GM15510 (cell line): ENCODE data around the gene IL17F.

Experiments used
- POLR2A ChIP-seq: IDR thresholded peaks from 3 replicates; pipeline ENCODE4 v1.6.1; 2011; ENCODE audit warnings: borderline replicate concordance; ENCODE audit not compliant: insufficient read length; ENCODE audit errors: extremely low read depth

Gene IL17F

GRCh38 chr6:52261229-52261628, 16.9 kb upstream of the IL17F start:
- TF ChIP-seq POLR2A: no peak

- no peak for TF ChIP-seq POLR2A
Measured at GRCh38 chr6:52260634-52261033, 16.3 kb upstream of the IL17F start.

- TF ChIP-seq POLR2A: no peak
Measured at GRCh38 chr6:52255434-52255833, 11.1 kb upstream of the IL17F start.

- TF ChIP-seq POLR2A: no peak
Measured at GRCh38 chr6:52254731-52255378, 10.6 kb upstream of the IL17F start.

GRCh38 chr6:52253494-52253893, 9.2 kb upstream of the IL17F start:
- TF ChIP-seq POLR2A: no peak

GRCh38 chr6:52251113-52251512, 6.8 kb upstream of the IL17F start:
- no peak for TF ChIP-seq POLR2A

- TF ChIP-seq POLR2A: no peak
Measured at GRCh38 chr6:52249078-52249477, 4.8 kb upstream of the IL17F start.

- no peak for TF ChIP-seq POLR2A
Measured at GRCh38 chr6:52245425-52245824, 1.1 kb upstream of the IL17F start.

GRCh38 chr6:52243282-52243893, 912 bp downstream of the IL17F start:
- TF ChIP-seq POLR2A: no peak

- TF ChIP-seq POLR2A: no peak
Measured at GRCh38 chr6:52241819-52242218, 2.5 kb downstream of the IL17F start.

GRCh38 chr6:52233975-52234823, 10.1 kb downstream of the IL17F start:
- no peak for TF ChIP-seq POLR2A

GRCh38 chr6:52233005-52233404, 11.3 kb downstream of the IL17F start:
- no peak for TF ChIP-seq POLR2A

GRCh38 chr6:52231406-52232127, 12.7 kb downstream of the IL17F start:
- TF ChIP-seq POLR2A: no peak

- TF ChIP-seq POLR2A: no peak
Measured at GRCh38 chr6:52230685-52231084, 13.6 kb downstream of the IL17F start.

GRCh38 chr6:52227495-52227894, 16.8 kb downstream of the IL17F start:
- TF ChIP-seq POLR2A: no peak

GRCh38 chr6:52221302-52221701, 23.0 kb downstream of the IL17F start:
- no peak for TF ChIP-seq POLR2A

- no peak for TF ChIP-seq POLR2A
Measured at GRCh38 chr6:52217761-52218160, 26.5 kb downstream of the IL17F start.
